ENCODE data around the gene ZFAND3.

- TF ChIP-seq CTCF (IDR thresholded peaks at IDR 0.05), result no peak
- TF ChIP-seq, protein P1, sequence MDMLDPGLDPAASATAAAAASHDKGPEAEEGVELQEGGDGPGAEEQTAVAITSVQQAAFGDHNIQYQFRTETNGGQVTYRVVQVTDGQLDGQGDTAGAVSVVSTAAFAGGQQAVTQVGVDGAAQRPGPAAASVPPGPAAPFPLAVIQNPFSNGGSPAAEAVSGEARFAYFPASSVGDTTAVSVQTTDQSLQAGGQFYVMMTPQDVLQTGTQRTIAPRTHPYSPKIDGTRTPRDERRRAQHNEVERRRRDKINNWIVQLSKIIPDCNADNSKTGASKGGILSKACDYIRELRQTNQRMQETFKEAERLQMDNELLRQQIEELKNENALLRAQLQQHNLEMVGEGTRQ (IDR thresholded peaks at IDR 0.05; ENCODE audit: borderline replicate concordance, low read depth, low read length), result no peak
- TF ChIP-seq, protein P2, sequence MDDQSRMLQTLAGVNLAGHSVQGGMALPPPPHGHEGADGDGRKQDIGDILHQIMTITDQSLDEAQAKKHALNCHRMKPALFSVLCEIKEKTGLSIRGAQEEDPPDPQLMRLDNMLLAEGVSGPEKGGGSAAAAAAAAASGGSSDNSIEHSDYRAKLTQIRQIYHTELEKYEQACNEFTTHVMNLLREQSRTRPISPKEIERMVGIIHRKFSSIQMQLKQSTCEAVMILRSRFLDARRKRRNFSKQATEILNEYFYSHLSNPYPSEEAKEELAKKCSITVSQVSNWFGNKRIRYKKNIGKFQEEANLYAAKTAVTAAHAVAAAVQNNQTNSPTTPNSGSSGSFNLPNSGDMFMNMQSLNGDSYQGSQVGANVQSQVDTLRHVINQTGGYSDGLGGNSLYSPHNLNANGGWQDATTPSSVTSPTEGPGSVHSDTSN (IDR thresholded peaks at IDR 0.05), result no peak
- TF ChIP-seq EP300 (IDR thresholded peaks at IDR 0.05; ENCODE audit: borderline replicate concordance in 1 of 2, low read depth in 1 of 2, low read length in 1 of 2), result no peak
- TF ChIP-seq GABPA (IDR thresholded peaks at IDR 0.05; ENCODE audit: low read depth), result no peak
- TF ChIP-seq RCOR1 (IDR thresholded peaks at IDR 0.05; ENCODE audit: low read length), result no peak
- no peak for TF ChIP-seq TCF12 (IDR thresholded peaks at IDR 0.05)
- TF ChIP-seq REST (IDR thresholded peaks at IDR 0.05; ENCODE audit: low read depth, low read length), result no peak
- no peak for TF ChIP-seq YY1 (IDR thresholded peaks at IDR 0.05; ENCODE audit: low read depth)
- TF ChIP-seq FOXJ3 (CRISPR knock-in tag; IDR thresholded peaks at IDR 0.05), result no peak
- no peak for TF ChIP-seq EZH2phosphoT487 (IDR thresholded peaks at IDR 0.05; ENCODE audit: borderline replicate concordance, low read depth)
- no peak for TF ChIP-seq ELF1 (IDR thresholded peaks at IDR 0.05)
These were observed 375.6 kb downstream of the ZFAND3 start for GRCh38 chr6:38195113-38195635.

Measured in SK-N-SH (cell line).